ENCODE measurements around the gene APOBEC4.

GRCh38 chr1:183652547-183653461 lies at the start of gene APOBEC4:
- TF ChIP-seq CTCF (IDR thresholded peaks at IDR 0.05) = no peak
- no peak for TF ChIP-seq POLR2A (IDR thresholded peaks at IDR 0.05)
- no peak for TF ChIP-seq POLR2AphosphoS5 (IDR thresholded peaks at IDR 0.05)
- no peak for TF ChIP-seq EP300 (IDR thresholded peaks at IDR 0.05)

All from gastroesophageal sphincter (tissue), 3 donors.